Activated CD4-positive, alpha-beta T cell treated with anti-CD3 and anti-CD28 coated beads for 4 hours (primary cell): ENCODE results near the gene NLGN1.

Experiments used
- DNase-seq, 2 donors: peaks; one replicate each; pipeline ENCODE4 v3.0.0-alpha.2; 2020

NLGN1 gene

GRCh38 chr3:173732237-173732636 lies 334.7 kb downstream of the NLGN1 start:
- no peak for DNase-seq

GRCh38 chr3:173733029-173733652 lies 335.6 kb downstream of the NLGN1 start:
- DNase-seq, result no peak

GRCh38 chr3:173734473-173734872 lies 336.9 kb downstream of the NLGN1 start:
- no peak for DNase-seq

GRCh38 chr3:173734895-173735294 lies 337.4 kb downstream of the NLGN1 start:
- DNase-seq, result no peak

- no peak for DNase-seq
These were observed 338.3 kb downstream of the NLGN1 start for GRCh38 chr3:173735841-173736240.

GRCh38 chr3:173737167-173737808 lies 339.7 kb downstream of the NLGN1 start:
- no peak for DNase-seq

GRCh38 chr3:173739726-173740125 lies 342.2 kb downstream of the NLGN1 start:
- no peak for DNase-seq

- DNase-seq, result no peak
These were observed 344.9 kb downstream of the NLGN1 start for GRCh38 chr3:173742491-173742890.

- DNase-seq, result no peak
These were observed 345.6 kb downstream of the NLGN1 start for GRCh38 chr3:173743111-173743510.

- DNase-seq, result no peak
These were observed 346.0 kb downstream of the NLGN1 start for GRCh38 chr3:173743516-173743915.

GRCh38 chr3:173744479-173744878 lies 346.9 kb downstream of the NLGN1 start:
- DNase-seq, result no peak

GRCh38 chr3:173744895-173745294 lies 347.4 kb downstream of the NLGN1 start:
- DNase-seq, result no peak

GRCh38 chr3:173745952-173746682 lies 348.6 kb downstream of the NLGN1 start:
- DNase-seq, result no peak

GRCh38 chr3:173747427-173747826 lies 349.9 kb downstream of the NLGN1 start:
- DNase-seq, result no peak

- DNase-seq, result no peak
These were observed 350.6 kb downstream of the NLGN1 start for GRCh38 chr3:173748105-173748504.

GRCh38 chr3:173750095-173750494 lies 352.6 kb downstream of the NLGN1 start:
- DNase-seq, result no peak

- no peak for DNase-seq
These were observed 353.0 kb downstream of the NLGN1 start for GRCh38 chr3:173750591-173750990.

- DNase-seq, result no peak
These were observed 356.0 kb downstream of the NLGN1 start for GRCh38 chr3:173753593-173753992.

- no peak for DNase-seq
These were observed 357.6 kb downstream of the NLGN1 start for GRCh38 chr3:173755161-173755560.

GRCh38 chr3:173761161-173761560 lies 363.6 kb downstream of the NLGN1 start:
- DNase-seq, result no peak

GRCh38 chr3:173762501-173762900 lies 365.0 kb downstream of the NLGN1 start:
- DNase-seq, result no peak

GRCh38 chr3:173770011-173770410 lies 372.5 kb downstream of the NLGN1 start:
- DNase-seq, result no peak

- no peak for DNase-seq
These were observed 373.4 kb downstream of the NLGN1 start for GRCh38 chr3:173770796-173771573.
